ENCODE measurements around the gene KLHL7.

KLHL7 gene

DNA sequence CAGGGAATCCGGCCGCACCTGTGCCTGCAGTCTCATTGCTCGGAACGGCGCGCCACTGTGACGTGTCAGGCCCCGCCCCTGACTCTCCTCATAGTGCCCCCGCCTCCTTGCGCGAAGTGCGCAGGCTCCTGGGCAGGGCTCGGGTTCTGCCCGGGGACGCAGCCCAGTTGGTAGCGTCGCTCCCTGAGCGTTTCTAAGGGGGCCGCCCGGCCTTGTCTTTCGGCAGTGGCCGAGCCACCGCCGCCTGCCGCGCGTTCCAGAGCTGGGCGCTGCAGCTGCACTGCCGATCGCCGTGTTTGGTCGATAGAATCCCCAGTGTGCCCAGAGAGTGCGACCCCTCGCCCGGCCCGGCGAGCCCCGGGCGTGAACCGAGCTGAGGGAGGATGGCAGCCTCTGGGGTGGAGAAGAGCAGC lies at the start of gene KLHL7:
Gene KLHL7 (plus strand): TSS at position 142 of the 413 bp plus-strand sequence. CDS start 242 bp downstream, at position 384.
- DNase-seq: peak; percentile 97

DNA sequence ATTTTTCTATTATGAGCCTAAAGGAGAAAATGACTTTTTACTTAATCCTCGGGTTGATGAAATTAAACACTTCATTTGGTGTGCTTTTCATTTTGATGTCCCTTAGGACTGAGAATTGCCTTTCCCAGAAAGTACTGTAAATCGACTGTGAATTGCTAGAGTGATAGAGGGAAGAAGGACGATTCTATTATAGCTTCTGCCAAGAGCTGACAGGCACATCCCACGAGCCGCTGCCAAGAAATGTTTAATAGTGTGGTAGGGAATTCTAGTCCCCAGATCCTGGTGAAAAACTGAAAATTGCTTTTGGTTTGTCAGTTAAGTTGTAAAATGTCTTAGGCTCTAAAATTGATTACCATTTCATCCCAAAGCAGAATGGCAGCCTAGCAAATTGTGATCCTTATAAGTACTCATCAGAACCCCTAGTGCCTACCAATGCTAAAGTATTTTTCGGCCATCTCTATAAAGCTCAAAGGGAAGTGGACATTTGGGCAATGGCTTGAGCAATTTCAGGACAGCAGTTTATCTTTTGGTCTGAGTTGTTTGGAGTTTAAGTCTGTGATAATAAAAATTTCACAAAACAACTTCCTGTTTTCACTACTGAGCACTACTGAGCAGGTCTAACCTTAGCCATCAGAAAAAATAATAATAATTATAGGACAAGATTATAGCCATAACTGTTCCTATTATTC lies 47.0 kb upstream of the KLHL7 start:
- DNase-seq: no peak

- DNase-seq: no peak
These were observed 44.3 kb upstream of the KLHL7 start for GRCh38 chr7:23061327-23061726.

GRCh38 chr7:23062452-23062851 lies 43.1 kb upstream of the KLHL7 start:
- no peak for DNase-seq

- DNase-seq: no peak
These were observed 39.6 kb upstream of the KLHL7 start for GRCh38 chr7:23065974-23066373.

DNA sequence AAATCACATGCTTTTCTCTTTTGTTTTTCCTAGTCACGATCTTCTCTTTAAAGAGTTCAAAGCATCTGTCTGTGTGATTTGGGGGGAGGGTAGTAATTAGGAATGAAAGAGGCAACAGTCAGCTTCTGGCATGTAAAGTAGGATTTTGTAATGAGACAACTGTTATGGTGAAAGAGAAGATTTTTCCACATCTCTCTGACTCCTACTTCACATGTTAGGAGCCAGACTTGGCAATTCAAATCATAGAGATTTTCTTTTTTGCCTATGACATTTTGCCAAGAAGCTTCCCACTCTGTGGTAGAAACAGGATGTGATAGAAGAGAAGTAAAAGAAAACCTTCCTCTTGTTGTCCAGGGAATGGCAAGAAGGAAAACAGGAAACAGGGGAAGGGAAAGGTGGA lies 38.3 kb upstream of the KLHL7 start:
- no peak for DNase-seq

DNA sequence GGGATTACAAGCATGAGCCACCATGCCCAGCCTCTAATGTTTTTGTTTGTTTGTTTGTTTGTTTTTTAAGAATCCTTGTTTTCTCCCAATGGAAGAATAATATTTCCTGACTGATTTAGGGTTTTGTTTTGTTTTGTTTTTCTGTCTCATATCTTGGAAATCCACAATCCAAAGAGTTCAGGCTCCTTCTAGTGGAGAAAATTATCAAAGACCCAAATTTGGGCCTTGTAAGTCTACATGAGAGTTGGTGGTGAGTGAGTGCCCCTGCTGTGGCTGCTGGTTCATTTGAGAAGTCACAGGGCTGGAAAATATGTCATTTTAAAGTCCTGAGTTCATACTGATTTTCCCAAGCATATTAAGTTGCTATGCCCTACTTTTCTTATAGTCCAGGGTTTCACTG lies 33.5 kb upstream of the KLHL7 start:
- no peak for DNase-seq

DNA sequence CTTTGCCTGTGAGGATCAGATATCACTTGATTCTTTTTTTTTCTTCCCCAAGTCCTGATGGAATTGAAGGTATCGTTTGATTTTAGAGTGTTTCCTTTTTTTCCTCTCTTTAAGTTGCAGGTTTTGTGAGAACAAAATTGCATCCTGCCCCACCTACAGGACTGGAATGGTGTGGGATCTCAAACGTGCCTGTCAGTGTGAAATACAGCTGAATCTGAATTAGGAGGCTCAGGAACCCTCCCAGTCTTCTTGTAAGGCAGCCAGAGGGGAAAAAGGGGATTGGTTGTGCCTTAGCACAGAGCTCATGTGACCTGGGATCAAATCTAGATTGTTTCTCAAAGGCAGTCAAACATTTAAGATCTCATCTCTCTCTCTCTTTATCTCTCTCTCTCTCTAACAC lies 32.7 kb upstream of the KLHL7 start:
- DNase-seq: no peak

GRCh38 chr7:23074443-23075261 lies 30.9 kb upstream of the KLHL7 start:
- no peak for DNase-seq

DNA sequence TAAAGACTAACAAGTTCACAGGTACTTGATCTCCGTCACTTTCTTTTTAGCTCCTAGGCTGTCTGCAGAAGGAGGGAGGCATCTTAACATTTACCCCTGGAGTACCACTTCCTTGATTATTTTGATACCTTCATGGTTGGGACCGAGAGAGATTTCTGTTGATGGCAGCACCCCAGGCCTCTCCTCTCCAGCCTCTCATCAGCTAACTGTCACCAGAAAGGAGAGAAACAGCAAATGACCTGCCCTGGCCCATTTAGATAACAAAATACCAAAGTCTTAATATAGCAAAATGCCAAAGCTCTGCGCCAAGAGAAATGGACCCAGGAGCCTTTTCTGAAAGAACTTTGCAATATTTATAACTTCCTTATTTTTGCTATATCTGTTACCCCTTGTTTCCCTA lies 30.0 kb upstream of the KLHL7 start:
- no peak for DNase-seq

GRCh38 chr7:23076772-23077171 lies 28.8 kb upstream of the KLHL7 start:
- DNase-seq: no peak

GRCh38 chr7:23093111-23093510 lies 12.5 kb upstream of the KLHL7 start:
- DNase-seq: no peak

- no peak for DNase-seq
These were observed 12.0 kb upstream of the KLHL7 start for GRCh38 chr7:23093546-23093945.

DNA sequence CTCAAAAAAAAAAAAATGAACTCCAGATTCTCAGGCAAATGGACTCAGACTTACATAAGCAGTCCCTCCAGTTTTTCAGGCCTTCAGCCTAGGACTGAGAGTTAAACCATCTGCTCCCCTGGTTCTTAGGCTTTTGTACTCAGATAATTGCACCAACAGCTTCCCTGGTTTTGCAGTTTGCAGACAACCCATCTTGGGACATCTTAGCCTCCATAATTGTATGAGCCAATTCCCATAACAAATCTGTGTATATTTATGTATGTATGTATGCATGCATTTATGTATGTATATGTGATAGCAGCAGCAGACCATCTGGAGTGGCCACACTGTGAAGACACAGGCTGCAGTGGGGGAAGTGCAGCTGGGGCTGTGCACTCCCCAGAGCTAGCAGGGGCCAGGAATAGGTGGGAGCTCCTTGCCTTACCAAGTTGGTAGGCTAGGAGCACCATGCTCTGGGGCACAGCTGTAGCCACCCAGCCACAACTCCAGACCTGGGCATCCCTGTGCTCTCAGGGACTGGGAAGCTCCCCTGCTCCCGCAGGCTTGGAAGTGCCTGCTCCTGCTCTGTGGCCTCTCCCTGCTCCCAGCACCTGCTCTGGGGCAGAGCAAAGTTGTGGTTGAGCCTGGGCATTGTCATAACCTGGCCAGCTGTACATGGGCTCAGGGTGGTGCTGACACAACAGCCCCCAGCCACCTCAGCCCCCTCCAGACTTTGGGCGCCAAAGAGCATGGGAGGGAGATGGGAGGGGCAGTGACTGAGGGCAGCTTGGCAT lies 8.9 kb upstream of the KLHL7 start:
- DNase-seq: no peak

- no peak for DNase-seq
These were observed 7.6 kb upstream of the KLHL7 start for GRCh38 chr7:23098029-23098428.

DNA sequence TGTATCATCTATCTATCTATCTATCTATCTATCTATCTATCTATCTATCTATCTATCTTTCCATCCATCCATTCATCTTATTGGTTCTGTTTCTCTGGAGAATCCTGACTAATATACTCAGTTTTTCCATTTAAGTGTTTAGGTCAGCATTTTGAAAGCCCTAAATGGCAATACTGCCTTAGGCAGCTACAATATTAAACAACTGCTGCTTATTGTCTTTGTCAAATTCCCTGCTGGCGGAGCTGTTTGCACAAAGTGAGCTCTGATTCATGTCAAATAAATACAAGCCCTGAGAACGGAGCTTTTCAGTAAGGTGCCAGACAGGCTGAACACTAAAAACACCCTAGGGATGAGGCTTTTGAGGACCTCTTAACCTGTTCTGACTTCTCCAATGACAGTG lies 7.1 kb upstream of the KLHL7 start:
- no peak for DNase-seq

GRCh38 chr7:23100697-23101096 lies 4.9 kb upstream of the KLHL7 start:
- no peak for DNase-seq

DNA sequence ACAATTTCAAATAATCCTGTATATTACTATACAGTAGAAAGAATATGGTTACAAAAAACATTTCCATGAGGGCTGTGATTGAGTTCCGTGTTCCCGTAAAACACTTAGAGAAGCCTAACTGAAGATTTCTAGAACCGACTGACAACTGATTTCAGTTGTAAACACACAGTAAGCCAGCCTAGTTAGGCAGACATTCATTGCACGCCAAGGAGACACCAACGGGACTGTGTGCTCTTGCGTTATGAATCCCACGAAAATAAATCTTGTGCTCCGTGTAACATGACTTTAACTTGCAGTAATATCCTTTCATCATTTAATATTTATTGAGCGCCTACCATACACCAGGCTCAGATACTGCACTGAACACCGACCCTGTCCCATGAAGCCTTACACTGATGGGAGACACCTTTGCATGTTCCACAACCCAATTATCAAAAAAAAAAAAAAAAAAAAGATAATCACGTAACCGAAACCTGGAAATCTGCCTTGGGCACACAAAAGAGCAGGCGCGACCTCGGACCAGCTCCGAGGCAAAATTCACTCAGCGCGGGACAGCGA lies 420 bp upstream of the KLHL7 start:
- DNase-seq: no peak

- peak; percentile 60 for DNase-seq
These were observed 655 bp downstream of the KLHL7 start for GRCh38 chr7:23106057-23106822.

GRCh38 chr7:23106823-23107663 lies 1.5 kb downstream of the KLHL7 start:
- DNase-seq: no peak

GRCh38 chr7:23107781-23108180 lies 2.2 kb downstream of the KLHL7 start:
- no peak for DNase-seq

DNA sequence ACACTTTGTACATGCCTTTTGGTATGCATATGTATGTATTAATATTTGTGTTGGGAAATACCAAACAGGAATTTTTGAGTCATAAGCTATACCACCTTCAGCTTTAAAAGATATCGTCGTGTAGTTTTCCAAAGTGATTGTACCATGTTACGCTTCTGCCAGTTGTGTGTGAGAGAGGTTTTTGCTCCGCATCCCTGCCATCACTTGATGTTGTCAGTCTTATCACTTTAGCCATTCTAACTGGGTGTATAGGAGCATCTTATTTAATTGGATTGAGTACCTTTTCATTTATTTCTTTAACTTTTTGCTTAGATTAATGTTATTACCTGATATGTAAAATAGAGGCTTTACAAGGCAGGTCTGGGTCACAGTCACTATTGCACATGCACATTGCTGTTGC lies 3.4 kb downstream of the KLHL7 start:
- no peak for DNase-seq
